HepG2 (cell line): Measurements from ENCODE around the gene SLC4A5. TPM values are rescaled to one million over a fixed set of nuclear protein-coding genes. Genes with fewer than 3 reads are reported as not detected.

Experiments
- ATAC-seq: fragments of 200-7000 bp; cut with Tn5 transposase; 3 replicates; pipeline ENCODE4 v1.9.1; 2020; ENCODE audit warnings: mild to moderate bottlenecking, moderate library complexity
- BruUV-seq: library from RNA; stranded (reverse); fragments of 400-500 nt; replicated peaks from 2 replicates; lab custom pipeline; 2021; lab: Mats Ljungman, UMichigan
- CTCF ChIA-PET: fragments of 300-600 bp; formaldehyde crosslinking; extraction: SDS; loops from one replicate; lab custom pipeline; 2021; ENCODE audit warnings: low total read pairs, inconsistent platforms, low intra/inter-chr PET ratio; lab: Yijun Ruan, JAX
- POLR2A ChIA-PET: fragments of 350-600 bp; sonication (Branson Sonifier 250); formaldehyde crosslinking; loops from one replicate; lab custom pipeline; 2020; ENCODE audit warnings: antibody characterized with exemption, inconsistent platforms; lab: Yijun Ruan, JAX
- DNase-seq: peaks from one replicate; pipeline ENCODE4 v3.0.0-alpha.2; 2015; ENCODE audit warnings: low spot score
- FAIRE-seq: peaks from 3 replicates; lab custom pipeline; 2011; peaks lifted over from hg19 to GRCh38; lab: Jason Lieb, UNC
- H2AFZ ChIP-seq: one replicate; pipeline ENCODE4 v1.6.1; 2011; ENCODE audit warnings: low read length, inconsistent platforms
- H3K27ac ChIP-seq: fragments of 300-600 bp; 3 replicates; pipeline ENCODE4 v1.8.0; 2011; ENCODE audit warnings: mixed run types, mild to moderate bottlenecking, mixed read lengths, low read length, inconsistent platforms; ENCODE audit not compliant: insufficient read depth; ENCODE audit errors: extremely low read length
- H3K27me3 ChIP-seq, 2 experiments: fragments of 200-600 bp in 1 of 2; 2 replicates in 1 of 2; 3 replicates in 1 of 2; pipeline versions ENCODE4 v1.6.0 to v1.8.0; 2011; ENCODE audit warnings: low read length in 2 of 2, mild to moderate bottlenecking in 2 of 2, moderate library complexity in 2 of 2, inconsistent platforms in 1 of 2; ENCODE audit not compliant: insufficient read depth in 2 of 2, control insufficient read depth in 1 of 2
- H3K36me3 ChIP-seq, 2 experiments: fragments of 200-600 bp in 1 of 2; replicated peaks in 1 of 2; 2 replicates in 1 of 2; 3 replicates in 1 of 2; pipeline versions ENCODE4 v1.5.1 to v1.8.0; 2011; ENCODE audit warnings: low read length in 2 of 2, inconsistent platforms in 1 of 2; ENCODE audit not compliant: insufficient read depth in 2 of 2, control insufficient read depth in 1 of 2
- H3K4me1 ChIP-seq: 2 replicates; pipeline ENCODE4 v1.5.1; 2012; ENCODE audit warnings: low read length, inconsistent platforms; ENCODE audit not compliant: insufficient read depth
- H3K4me2 ChIP-seq: 2 replicates; pipeline ENCODE4 v1.6.0; 2011; ENCODE audit warnings: low read depth, low read length, inconsistent platforms
- H3K4me3 ChIP-seq, 3 experiments: fragments of 200-600 bp in 1 of 3; sonication (generic), shearing (Covaris generic) in 1 of 3; replicated peaks in 1 of 3; 2 replicates each; pipeline ENCODE4 v1.5.1; 2011 to 2016; ENCODE audit warnings: low read length in 3 of 3, inconsistent platforms in 2 of 3, low read depth in 2 of 3, mild to moderate bottlenecking in 2 of 3, control low read depth in 1 of 3, mixed read lengths in 1 of 3; ENCODE audit not compliant: insufficient read depth in 1 of 3
- H3K79me2 ChIP-seq: one replicate; pipeline ENCODE4 v1.6.1; 2011; ENCODE audit warnings: low read length, inconsistent platforms; ENCODE audit not compliant: insufficient read depth
- H3K9ac ChIP-seq: 2 replicates; pipeline ENCODE4 v1.6.0; 2011; ENCODE audit warnings: mild to moderate bottlenecking, low read depth, low read length, inconsistent platforms; ENCODE audit not compliant: insufficient read depth
- H3K9me3 ChIP-seq: 2 replicates; pipeline ENCODE4 v1.5.1; 2012; ENCODE audit warnings: mild to moderate bottlenecking, low read length
- H4K20me1 ChIP-seq: 2 replicates; pipeline ENCODE4 v1.6.0; 2011; ENCODE audit warnings: inconsistent platforms, mild to moderate bottlenecking, low read length, moderate library complexity; ENCODE audit not compliant: insufficient read depth
- AGO1 ChIP-seq: fragments of 200-400 bp; formaldehyde crosslinking; IDR thresholded peaks from 2 replicates; pipeline ENCODE4 v1.6.1; 2017; ENCODE audit warnings: mild to moderate bottlenecking, low read depth, low read length, moderate library complexity; ENCODE audit not compliant: poor library complexity, severe bottlenecking
- FOXC1 ChIP-seq: sonication (generic); formaldehyde crosslinking; IDR thresholded peaks from 2 replicates; pipeline ENCODE4 v1.8.0; 2022; ENCODE audit warnings: mild to moderate bottlenecking, missing genetic modification reagents, borderline replicate concordance
- FOXP1 ChIP-seq, 2 experiments: fragments of 450-650 bp in 1 of 2; IDR thresholded peaks; 2 replicates each; pipeline ENCODE4 v1.6.1; 2017 to 2018; ENCODE audit warnings: antibody characterized with exemption in 1 of 2
- JUNB ChIP-seq: sonication (generic); formaldehyde crosslinking; IDR thresholded peaks from 2 replicates; pipeline ENCODE4 v1.8.0; 2022; ENCODE audit warnings: missing genetic modification reagents, mild to moderate bottlenecking, borderline replicate concordance
- KAT2B ChIP-seq: fragments of 150-350 bp; IDR thresholded peaks from 2 replicates; pipeline ENCODE4 v1.6.1; 2014; ENCODE audit warnings: low read depth, low read length, borderline replicate concordance
- MLXIP ChIP-seq: sonication (generic); formaldehyde crosslinking; IDR thresholded peaks from 2 replicates; pipeline ENCODE4 v1.9.0; 2021; ENCODE audit warnings: missing genetic modification reagents, borderline replicate concordance
- NCOA2 ChIP-seq: sonication (generic); formaldehyde crosslinking; IDR thresholded peaks from 2 replicates; pipeline ENCODE4 v1.8.0; 2022; ENCODE audit warnings: inconsistent platforms
- NFAT5 ChIP-seq: sonication (generic); formaldehyde crosslinking; IDR thresholded peaks from 2 replicates; pipeline ENCODE4 v1.4.0; 2020; ENCODE audit warnings: missing genetic modification reagents
- RORA ChIP-seq: sonication (generic); formaldehyde crosslinking; IDR thresholded peaks from 2 replicates; pipeline ENCODE4 v1.5.0; 2020; ENCODE audit warnings: mild to moderate bottlenecking, missing genetic modification reagents, moderate library complexity
- TBL1XR1 ChIP-seq: fragments of 150-350 bp; IDR thresholded peaks from 2 replicates; pipeline ENCODE4 v1.6.1; 2014; ENCODE audit warnings: borderline replicate concordance, low read length; ENCODE audit not compliant: partially characterized antibody
- ZFP90 ChIP-seq: sonication (generic); formaldehyde crosslinking; IDR thresholded peaks from 2 replicates; pipeline ENCODE4 v1.8.0; 2022; ENCODE audit warnings: missing genetic modification reagents, mild to moderate bottlenecking, inconsistent platforms, borderline replicate concordance
- ZNF576 ChIP-seq: sonication (generic); formaldehyde crosslinking; IDR thresholded peaks from 2 replicates; pipeline ENCODE4 v1.4.0; 2020; ENCODE audit warnings: mild to moderate bottlenecking, missing genetic modification reagents
- WGBS: methylation state at CpG from one replicate; pipeline ENCODE4 v1.1.6; 2017; ENCODE audit warnings: low lambda C conversion rate; 5-methylcytosine and 5-hydroxymethylcytosine counted together
- in situ Hi-C: cut with HindIII; loops from 2 replicates; pipeline ENCODE4 v1.10.0; 2017; ENCODE audit warnings: low pct_unique_long_range_greater_than_20kb; ENCODE audit not compliant: extremely low pct_ligation_motif_present
- intact Hi-C: fragments of 100-400 bp; cut with micrococcal nuclease; formaldehyde crosslinking; loops from one replicate; pipeline ENCODE4 v1.10.0; 2022; ENCODE audit not compliant: unreplicated experiment
- polyA plus RNA-seq, 8 experiments: library from polyadenylated mRNA; depleted of rRNA in 3 of 8; stranded (reverse) in 7 of 8; unstranded in 1 of 8; fragments of >200 nt; fragmentation: Illumina TruSeq in 4 of 8; extraction: Trizol in 4 of 8; gene quantifications; 2 replicates each; pipeline versions ENCODE4 v1.2.1 to v1.2.3, GENCODE V29; 2011 to 2016; ENCODE audit warnings: low read depth in 4 of 8, missing spikeins in 1 of 8, mixed read lengths in 1 of 8; ENCODE audit not compliant: insufficient read depth in 1 of 8
- total RNA-seq, 5 experiments: library from RNA; depleted of rRNA; stranded (reverse); fragments of >200 nt; fragmentation: Illumina TruSeq; extraction: Trizol; gene quantifications; 2 replicates each; pipeline ENCODE4 v1.2.3, GENCODE V29; 2016; ENCODE audit warnings: low read depth in 1 of 5
- TF ChIP-seq, protein P1 (sequence below): IDR thresholded peaks from 2 replicates; pipeline ENCODE4 v1.6.1; 2016; ENCODE audit warnings: missing biosample characterization, missing genetic modification reagents, low read depth

Gene SLC4A5
- total and polyA plus RNA-seq, 2 of the 13 experiments (the other 11 are each of a cell fraction or from before 2014, with no cell fraction given): 0.50 TPM; not detected in 1

- no peak for DNase-seq
- ChIA-PET CTCF (interaction anchor here (1.8 kb wide), 1 partner anchor 10 kb away, joined by 9 read pairs; no protein-coding TSS in a partner anchor), POLR2A (no interaction called here)
- H3K36me3 ChIP-seq: no peaks in the 10 kb centered on the region
- H3K27ac ChIP-seq: no peak overlapping the region
- H3K4me1 ChIP-seq: peaks cover 9% of the 10 kb centered on the region; the same call in 1 of the 2 replicates
- intact Hi-C loops: no loop called here
- WGBS: 19% methylated on average over 2 of the region's 2 CpGs
- no peak overlapping the region for H3K9ac ChIP-seq
- no TSS peak for BruUV-seq
- in situ Hi-C loops: loop anchor here (5.0 kb wide), 1 partner anchor 77 kb away; no protein-coding TSS in a partner anchor
- H3K27me3 ChIP-seq: peaks cover 3 to 22% of the 10 kb centered on the region in 2 experiments; a peak in 3 of 5 replicates
- no peaks in the 10 kb centered on the region for H3K79me2 ChIP-seq
- no peak overlapping the region for H2AFZ ChIP-seq
- H3K4me3 ChIP-seq: no peak overlapping the region
- ATAC-seq: no peak
- no peaks in the 10 kb centered on the region for H3K9me3 ChIP-seq
- no peaks in the 10 kb centered on the region for H4K20me1 ChIP-seq
- no peak overlapping the region for H3K4me2 ChIP-seq
- no peak for FAIRE-seq
- no peak for TF ChIP-seq RORA (CRISPR knock-in tag)
- no peak for TF ChIP-seq FOXP1 (IDR thresholded peaks at IDR 0.05)
- no peak for TF ChIP-seq FOXP1 (CRISPR knock-in tag; IDR thresholded peaks at IDR 0.05)
- TF ChIP-seq TBL1XR1: no peak
- TF ChIP-seq ZFP90 (CRISPR knock-in tag): no peak
- no peak for TF ChIP-seq AGO1
- TF ChIP-seq FOXC1 (CRISPR knock-in tag): no peak
- TF ChIP-seq MLXIP (CRISPR knock-in tag): no peak
- TF ChIP-seq, protein P1, sequence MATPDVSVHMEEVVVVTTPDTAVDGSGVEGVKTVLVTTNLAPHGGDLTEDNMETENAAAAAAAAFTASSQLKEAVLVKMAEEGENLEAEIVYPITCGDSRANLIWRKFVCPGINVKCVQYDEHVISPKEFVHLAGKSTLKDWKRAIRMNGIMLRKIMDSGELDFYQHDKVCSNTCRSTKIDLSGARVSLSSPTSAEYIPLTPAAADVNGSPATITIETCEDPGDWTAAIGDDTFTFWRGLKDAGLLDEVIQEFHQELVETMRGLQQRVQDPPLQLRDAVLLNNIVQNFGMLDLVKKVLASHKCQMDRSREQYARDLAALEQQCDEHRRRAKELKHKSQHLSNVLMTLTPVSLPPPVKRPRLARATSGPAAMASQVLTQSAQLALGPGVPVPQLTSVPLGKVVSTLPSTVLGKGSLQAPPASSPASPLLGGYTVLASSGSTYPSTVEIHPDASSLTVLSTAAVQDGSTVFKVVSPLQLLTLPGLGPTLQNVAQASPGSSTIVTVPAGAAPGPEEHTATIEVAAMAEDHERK: no peak
- TF ChIP-seq JUNB: no peak
- no peak for TF ChIP-seq NCOA2 (CRISPR knock-in tag)
- no peak for TF ChIP-seq NFAT5 (CRISPR knock-in tag)
- TF ChIP-seq ZNF576 (CRISPR knock-in tag): no peak
- no peak for TF ChIP-seq KAT2B
Observed at GRCh38 chr2:74260495-74260894, 82.7 kb downstream of the SLC4A5 start.
